Suprapubic skin (tissue), 4 donors: ENCODE results near the gene PRKAR2B.

Experiments
- CTCF ChIP-seq, 2 donors: fragments of 200-600 bp in 1 of 2; fragments of 450-650 bp in 1 of 2; sonication (generic) in 1 of 2; IDR thresholded peaks; one replicate each; pipeline ENCODE4 v1.5.1; 2016 to 2019; ENCODE audit warnings: antibody characterized with exemption in 2 of 2, mild to moderate bottlenecking in 1 of 2, moderate library complexity in 1 of 2
- POLR2A ChIP-seq, 2 donors: fragments of 450-650 bp; IDR thresholded peaks; one replicate each; pipeline ENCODE4 v1.6.1; 2017; ENCODE audit warnings: antibody characterized with exemption in 2 of 2, mild to moderate bottlenecking in 2 of 2, moderate library complexity in 2 of 2
- POLR2AphosphoS5 ChIP-seq, 3 donors: sonication (generic); formaldehyde crosslinking; IDR thresholded peaks; one replicate each; pipeline ENCODE4 v1.6.1; 2017; ENCODE audit warnings: antibody characterized with exemption in 3 of 3

GRCh38 chr7:107079212-107079940 lies 34.9 kb downstream of the PRKAR2B start:
- no peak for TF ChIP-seq CTCF (IDR thresholded peaks at IDR 0.05)
- TF ChIP-seq POLR2A (IDR thresholded peaks at IDR 0.05): no peak
- no peak for TF ChIP-seq POLR2AphosphoS5 (IDR thresholded peaks at IDR 0.05)
